HepG2 (cell line): Measurements from ENCODE around the gene CCDC57. TPM values are rescaled to one million over a fixed set of nuclear protein-coding genes. Genes with fewer than 3 reads are reported as not detected.

Source experiments
- BCL6 ChIP-seq: IDR thresholded peaks from 2 replicates; pipeline ENCODE4 v1.6.1; 2016; ENCODE audit warnings: missing genetic modification reagents, missing compliant biosample characterization
- CEBPZ ChIP-seq: IDR thresholded peaks from 2 replicates; pipeline ENCODE4 v1.6.1; 2012; ENCODE audit warnings: low read length, improper control_type of control experiment
- FOXC1 ChIP-seq: sonication (generic); formaldehyde crosslinking; IDR thresholded peaks from 2 replicates; pipeline ENCODE4 v1.8.0; 2022; ENCODE audit warnings: mild to moderate bottlenecking, missing genetic modification reagents, borderline replicate concordance
- KDM3A ChIP-seq: IDR thresholded peaks from 2 replicates; pipeline ENCODE4 v1.6.1; 2018; ENCODE audit warnings: low read depth, missing compliant biosample characterization
- MYNN ChIP-seq: sonication (generic); formaldehyde crosslinking; IDR thresholded peaks from 2 replicates; pipeline ENCODE4 v1.4.0; 2020; ENCODE audit warnings: mild to moderate bottlenecking, low read depth, missing genetic modification reagents
- NONO ChIP-seq, 2 experiments: fragments of 450-650 bp in 1 of 2; sonication (generic) in 1 of 2; formaldehyde crosslinking in 1 of 2; IDR thresholded peaks in 1 of 2; conservative IDR thresholded peaks in 1 of 2; 2 replicates each; pipeline versions ENCODE4 v1.6.1 to v1.8.0; 2017 to 2022; ENCODE audit warnings: mild to moderate bottlenecking in 1 of 2, missing genetic modification reagents in 1 of 2, moderate library complexity in 1 of 2
- NR3C1 ChIP-seq: sonication (generic); formaldehyde crosslinking; IDR thresholded peaks from 2 replicates; pipeline ENCODE4 v1.4.0; 2020; ENCODE audit warnings: missing genetic modification reagents
- STAG1 ChIP-seq: sonication (generic); formaldehyde crosslinking; IDR thresholded peaks from 2 replicates; pipeline ENCODE4 v1.4.0; 2020; ENCODE audit warnings: missing genetic modification reagents
- TFDP1 ChIP-seq: IDR thresholded peaks from 2 replicates; pipeline ENCODE4 v1.6.1; 2016; ENCODE audit warnings: missing compliant biosample characterization, missing genetic modification reagents, borderline replicate concordance
- ZBTB42 ChIP-seq: sonication (generic); formaldehyde crosslinking; IDR thresholded peaks from 2 replicates; pipeline ENCODE4 v1.5.0; 2020; ENCODE audit warnings: mild to moderate bottlenecking, missing genetic modification reagents
- ZBTB49 ChIP-seq: sonication (generic); formaldehyde crosslinking; IDR thresholded peaks from 2 replicates; pipeline ENCODE4 v1.4.0; 2020; ENCODE audit warnings: missing genetic modification reagents, borderline replicate concordance
- ZNF225 ChIP-seq: sonication (generic); formaldehyde crosslinking; IDR thresholded peaks from 2 replicates; pipeline ENCODE4 v1.4.0; 2020; ENCODE audit warnings: mild to moderate bottlenecking, missing genetic modification reagents
- ZNF354B ChIP-seq: sonication (generic); formaldehyde crosslinking; IDR thresholded peaks from 2 replicates; pipeline ENCODE4 v1.8.0; 2022; ENCODE audit warnings: mild to moderate bottlenecking, missing genetic modification reagents
- ZNF670 ChIP-seq: sonication (generic); formaldehyde crosslinking; IDR thresholded peaks from 2 replicates; pipeline ENCODE4 v1.8.0; 2022; ENCODE audit warnings: mild to moderate bottlenecking, missing genetic modification reagents, borderline replicate concordance
- ZNF7 ChIP-seq: IDR thresholded peaks from 2 replicates; pipeline ENCODE4 v1.6.1; 2016; ENCODE audit warnings: missing biosample characterization, missing genetic modification reagents
- ZNF772 ChIP-seq: sonication (generic); formaldehyde crosslinking; IDR thresholded peaks from 2 replicates; pipeline ENCODE4 v1.5.0; 2020; ENCODE audit warnings: mild to moderate bottlenecking, missing genetic modification reagents
- polyA plus RNA-seq, 8 experiments: library from polyadenylated mRNA; depleted of rRNA in 3 of 8; stranded (reverse) in 7 of 8; unstranded in 1 of 8; fragments of >200 nt; fragmentation: Illumina TruSeq in 4 of 8; extraction: Trizol in 4 of 8; gene quantifications; 2 replicates each; pipeline versions ENCODE4 v1.2.1 to v1.2.3, GENCODE V29; 2011 to 2016; ENCODE audit warnings: low read depth in 4 of 8, missing spikeins in 1 of 8, mixed read lengths in 1 of 8; ENCODE audit not compliant: insufficient read depth in 1 of 8
- total RNA-seq, 5 experiments: library from RNA; depleted of rRNA; stranded (reverse); fragments of >200 nt; fragmentation: Illumina TruSeq; extraction: Trizol; gene quantifications; 2 replicates each; pipeline ENCODE4 v1.2.3, GENCODE V29; 2016; ENCODE audit warnings: low read depth in 1 of 5
- TF ChIP-seq, protein P1 (sequence below): sonication (generic); formaldehyde crosslinking; IDR thresholded peaks from 2 replicates; pipeline ENCODE4 v1.4.0; 2020; ENCODE audit warnings: missing genetic modification reagents, borderline replicate concordance

The CCDC57 gene
- total and polyA plus RNA-seq, 2 of the 13 experiments (the other 11 are each of a cell fraction or from before 2014, with no cell fraction given), result 59.3 to 59.9 TPM

- peak; percentile 87; the same call in 1 of the 2 replicates for TF ChIP-seq MYNN (CRISPR knock-in tag)
- TF ChIP-seq ZNF670 (CRISPR knock-in tag), result no peak
- TF ChIP-seq, protein P1, sequence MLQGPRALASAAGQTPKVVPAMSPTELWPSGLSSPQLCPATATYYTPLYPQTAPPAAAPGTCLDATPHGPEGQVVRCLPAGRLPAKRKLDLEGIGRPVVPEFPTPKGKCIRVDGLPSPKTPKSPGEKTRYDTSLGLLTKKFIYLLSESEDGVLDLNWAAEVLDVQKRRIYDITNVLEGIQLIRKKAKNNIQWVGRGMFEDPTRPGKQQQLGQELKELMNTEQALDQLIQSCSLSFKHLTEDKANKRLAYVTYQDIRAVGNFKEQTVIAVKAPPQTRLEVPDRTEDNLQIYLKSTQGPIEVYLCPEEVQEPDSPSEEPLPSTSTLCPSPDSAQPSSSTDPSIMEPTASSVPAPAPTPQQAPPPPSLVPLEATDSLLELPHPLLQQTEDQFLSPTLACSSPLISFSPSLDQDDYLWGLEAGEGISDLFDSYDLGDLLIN (CRISPR knock-in tag), result no peak
- peak; percentile 56 for TF ChIP-seq BCL6 (CRISPR knock-in tag)
- TF ChIP-seq STAG1 (CRISPR knock-in tag), result peak; percentile 93
- no peak for TF ChIP-seq ZNF354B (CRISPR knock-in tag)
- TF ChIP-seq FOXC1 (CRISPR knock-in tag), result no peak; the same call in 1 of the 2 replicates
- TF ChIP-seq NONO (IDR thresholded peaks at IDR 0.05), result no peak
- TF ChIP-seq NONO (CRISPR knock-in tag; conservative IDR thresholded peaks at IDR 0.05), result no peak; the same call in 1 of the 2 replicates
- TF ChIP-seq NR3C1 (CRISPR knock-in tag), result no peak
- TF ChIP-seq TFDP1 (CRISPR knock-in tag), result peak; percentile 53; the same call in 1 of the 2 replicates
- no peak for TF ChIP-seq ZNF7 (CRISPR knock-in tag)
- TF ChIP-seq ZBTB49 (CRISPR knock-in tag), result no peak
- peak; percentile 97 for TF ChIP-seq KDM3A
- peak; percentile 69; the same call in 1 of the 2 replicates for TF ChIP-seq ZNF772 (CRISPR knock-in tag)
- TF ChIP-seq CEBPZ, result no peak
- peak; percentile 81; the same call in 1 of the 2 replicates for TF ChIP-seq ZBTB42 (CRISPR knock-in tag)
- TF ChIP-seq ZNF225 (CRISPR knock-in tag), result no peak
Measured at GRCh38 chr17:82205720-82206508, 6.7 kb downstream of the CCDC57 start (continued).
